Medulla oblongata (tissue), 1 donor: ENCODE data around the gene HSPA1B.
"Not testable (repeated sequence)": the region's sequence is repeated elsewhere in the genome, so short reads cannot be mapped to it uniquely, and the experiment has no call there.

Experiments
- DNase-seq: peaks from one replicate; pipeline ENCODE4 v3.0.0-alpha.2; 2015; ENCODE audit errors: extremely low spot score

The HSPA1B gene

GRCh38 chr6:31826793-31827285, 699 bp upstream of the HSPA1B start:
- DNase-seq: no peak

GRCh38 chr6:31829633-31830283, 2.2 kb downstream of the HSPA1B start:
- peak; percentile 84 for DNase-seq

GRCh38 chr6:31830886-31831335, 3.4 kb downstream of the HSPA1B start:
- peak; percentile 80 for DNase-seq

GRCh38 chr6:31831350-31832215, 4.0 kb downstream of the HSPA1B start:
- peak; percentile 58 for DNase-seq

GRCh38 chr6:31834367-31835250, 7.1 kb downstream of the HSPA1B start:
- DNase-seq: peak; percentile 93

GRCh38 chr6:31836047-31836473, 8.5 kb downstream of the HSPA1B start:
- no peak for DNase-seq

GRCh38 chr6:31836474-31837368, 9.2 kb downstream of the HSPA1B start:
- DNase-seq: no peak

GRCh38 chr6:31837369-31838113, 10.0 kb downstream of the HSPA1B start:
- DNase-seq: no peak

GRCh38 chr6:31838114-31838553, 10.6 kb downstream of the HSPA1B start:
- DNase-seq: not testable (repeated sequence)

GRCh38 chr6:31838968-31839367, 11.4 kb downstream of the HSPA1B start:
- DNase-seq: no peak

- DNase-seq: not testable (repeated sequence)
Observed at GRCh38 chr6:31839779-31840126, 12.2 kb downstream of the HSPA1B start.

- DNase-seq: no peak
Observed at GRCh38 chr6:31842053-31842452, 14.5 kb downstream of the HSPA1B start.

GRCh38 chr6:31844507-31844906, 17.0 kb downstream of the HSPA1B start:
- DNase-seq: no peak

GRCh38 chr6:31847276-31847978, 19.9 kb downstream of the HSPA1B start:
- no peak for DNase-seq

GRCh38 chr6:31850765-31851484, 23.4 kb downstream of the HSPA1B start:
- DNase-seq: no peak

- no peak for DNase-seq
Observed at GRCh38 chr6:31851485-31851832, 23.9 kb downstream of the HSPA1B start.

GRCh38 chr6:31851980-31852718, 24.6 kb downstream of the HSPA1B start:
- DNase-seq: not testable (repeated sequence)

- DNase-seq: not testable (repeated sequence)
Observed at GRCh38 chr6:31857774-31858173, 30.2 kb downstream of the HSPA1B start.
